Smooth muscle cell (in vitro differentiated cells): ENCODE results near the gene LLPH. TPM values are rescaled to one million over a fixed set of nuclear protein-coding genes. Genes with fewer than 3 reads are reported as not detected.

Experiments
- DNase-seq: peaks from one replicate; lab custom pipeline; 2025; ENCODE audit not compliant: unreplicated experiment; lab: John Stamatoyannopoulos, UW
- H2AFZ ChIP-seq: fragments of 200-600 bp; sonication (generic); 2 replicates; pipeline ENCODE4 v1.6.0; 2016; ENCODE audit warnings: antibody characterized with exemption, low read depth, mild to moderate bottlenecking
- H3F3A ChIP-seq: fragments of 200-600 bp; sonication (generic); 2 replicates; pipeline ENCODE4 v1.6.0; 2017; ENCODE audit warnings: antibody characterized with exemption, low read depth
- H3K27ac ChIP-seq: fragments of 200-600 bp; sonication (generic); 2 replicates; pipeline ENCODE4 v1.5.1; 2016; ENCODE audit warnings: low read depth, mild to moderate bottlenecking
- H3K27me3 ChIP-seq: fragments of 200-600 bp; sonication (generic); 2 replicates; pipeline ENCODE4 v1.6.1; 2016; ENCODE audit warnings: low read depth, mild to moderate bottlenecking
- H3K36me3 ChIP-seq: fragments of 200-600 bp; sonication (generic); 2 replicates; pipeline ENCODE4 v1.5.1; 2016; ENCODE audit warnings: low read depth
- H3K4me1 ChIP-seq: fragments of 200-600 bp; sonication (generic); 2 replicates; pipeline ENCODE4 v1.5.1; 2016; ENCODE audit warnings: low read depth
- H3K4me2 ChIP-seq: fragments of 200-600 bp; sonication (generic); 2 replicates; pipeline ENCODE4 v1.6.0; 2016; ENCODE audit warnings: mild to moderate bottlenecking
- H3K4me3 ChIP-seq: fragments of 200-600 bp; sonication (generic); 2 replicates; pipeline ENCODE4 v1.5.1; 2016; ENCODE audit warnings: mild to moderate bottlenecking
- H3K79me2 ChIP-seq: fragments of 200-600 bp; sonication (generic); 2 replicates; pipeline ENCODE4 v1.6.0; 2016; ENCODE audit warnings: low read depth, mild to moderate bottlenecking
- H3K9ac ChIP-seq: fragments of 200-600 bp; sonication (generic); 2 replicates; pipeline ENCODE4 v1.6.0; 2016; ENCODE audit warnings: low read depth
- H3K9me3 ChIP-seq: fragments of 200-600 bp; sonication (generic); replicated peaks from 2 replicates; pipeline ENCODE4 v1.5.1; 2016; ENCODE audit warnings: low read depth
- H4K20me1 ChIP-seq: fragments of 200-600 bp; sonication (generic); 2 replicates; pipeline ENCODE4 v1.6.0; 2016; ENCODE audit warnings: low read depth
- WGBS: methylation state at CpG from one replicate; pipeline ENCODE4 v1.1.7; 2016; ENCODE audit warnings: low lambda C conversion rate; 5-methylcytosine and 5-hydroxymethylcytosine counted together
- polyA plus RNA-seq: library from polyadenylated mRNA; unstranded; fragments of >200 nt; fragmentation: Nextera tagmentation; extraction: Ambion mirVana; gene quantifications from 2 replicates; pipeline ENCODE4 v1.2.1, GENCODE V29; 2016
- total RNA-seq: library from RNA; depleted of rRNA; stranded (reverse); fragments of >200 nt; gene quantifications from 2 replicates; pipeline ENCODE4 v1.2.3, GENCODE V29; 2014
- TF ChIP-seq, protein P1 (sequence below): fragments of 200-600 bp; sonication (generic); IDR thresholded peaks from 2 replicates; pipeline ENCODE4 v1.5.1; 2017; ENCODE audit warnings: borderline replicate concordance, mild to moderate bottlenecking, antibody characterized with exemption; ENCODE audit not compliant: insufficient read depth, poor library complexity, severe bottlenecking

LLPH gene
- total and polyA plus RNA-seq, 2 experiments from 2014 or later: 9.2 to 33.1 TPM

- no peaks in the 10 kb centered on the region for H3K79me2 ChIP-seq
- no peak overlapping the region for H2AFZ ChIP-seq
- no peak overlapping the region for H3K27ac ChIP-seq
- no peaks in the 10 kb centered on the region for H3F3A ChIP-seq
- 8% methylated on average over 1 of the region's 1 CpG for WGBS
- no peak overlapping the region for H3K4me3 ChIP-seq
- H3K4me1 ChIP-seq: no peaks in the 10 kb centered on the region
- no peak for DNase-seq
- H3K9me3 ChIP-seq: no peaks in the 10 kb centered on the region
- H4K20me1 ChIP-seq: no peaks in the 10 kb centered on the region
- no peaks in the 10 kb centered on the region for H3K27me3 ChIP-seq
- H3K36me3 ChIP-seq: no peaks in the 10 kb centered on the region
- no peak overlapping the region for H3K9ac ChIP-seq
- no peak overlapping the region for H3K4me2 ChIP-seq
- TF ChIP-seq, protein P1, sequence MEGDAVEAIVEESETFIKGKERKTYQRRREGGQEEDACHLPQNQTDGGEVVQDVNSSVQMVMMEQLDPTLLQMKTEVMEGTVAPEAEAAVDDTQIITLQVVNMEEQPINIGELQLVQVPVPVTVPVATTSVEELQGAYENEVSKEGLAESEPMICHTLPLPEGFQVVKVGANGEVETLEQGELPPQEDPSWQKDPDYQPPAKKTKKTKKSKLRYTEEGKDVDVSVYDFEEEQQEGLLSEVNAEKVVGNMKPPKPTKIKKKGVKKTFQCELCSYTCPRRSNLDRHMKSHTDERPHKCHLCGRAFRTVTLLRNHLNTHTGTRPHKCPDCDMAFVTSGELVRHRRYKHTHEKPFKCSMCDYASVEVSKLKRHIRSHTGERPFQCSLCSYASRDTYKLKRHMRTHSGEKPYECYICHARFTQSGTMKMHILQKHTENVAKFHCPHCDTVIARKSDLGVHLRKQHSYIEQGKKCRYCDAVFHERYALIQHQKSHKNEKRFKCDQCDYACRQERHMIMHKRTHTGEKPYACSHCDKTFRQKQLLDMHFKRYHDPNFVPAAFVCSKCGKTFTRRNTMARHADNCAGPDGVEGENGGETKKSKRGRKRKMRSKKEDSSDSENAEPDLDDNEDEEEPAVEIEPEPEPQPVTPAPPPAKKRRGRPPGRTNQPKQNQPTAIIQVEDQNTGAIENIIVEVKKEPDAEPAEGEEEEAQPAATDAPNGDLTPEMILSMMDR: no peak
Measured at GRCh38 chr12:66092559-66093269, 37.8 kb downstream of the LLPH start.

- no peaks in the 10 kb centered on the region for H4K20me1 ChIP-seq
- no peak overlapping the region for H3K4me2 ChIP-seq
- peaks cover 3% of the 10 kb centered on the region for H3K4me1 ChIP-seq
- no peaks in the 10 kb centered on the region for H3K36me3 ChIP-seq
- H3K27ac ChIP-seq: no peak overlapping the region
- peak overlapping the region; percentile 56 for H2AFZ ChIP-seq
- TF ChIP-seq, protein P1: no peak
- peaks cover 6% of the 10 kb centered on the region for H3F3A ChIP-seq
- H3K79me2 ChIP-seq: no peaks in the 10 kb centered on the region
- 96% methylated on average over 4 of the region's 4 CpGs for WGBS
- no peak overlapping the region for H3K9ac ChIP-seq
- no peaks in the 10 kb centered on the region for H3K9me3 ChIP-seq
- no peak for DNase-seq
- H3K4me3 ChIP-seq: no peak overlapping the region
- no peaks in the 10 kb centered on the region for H3K27me3 ChIP-seq
Measured at GRCh38 chr12:66090157-66090556, 40.4 kb downstream of the LLPH start.

- peaks cover 3% of the 10 kb centered on the region for H3K4me1 ChIP-seq
- H3K4me2 ChIP-seq: peak overlapping the region; percentile 79
- H3K27ac ChIP-seq: peak overlapping the region; percentile 41
- H3K36me3 ChIP-seq: no peaks in the 10 kb centered on the region
- no peaks in the 10 kb centered on the region for H3K27me3 ChIP-seq
- no peaks in the 10 kb centered on the region for H3K9me3 ChIP-seq
- TF ChIP-seq, protein P1: peak; percentile 81
- H3K79me2 ChIP-seq: no peaks in the 10 kb centered on the region
- no peaks in the 10 kb centered on the region for H4K20me1 ChIP-seq
- H3K4me3 ChIP-seq: peak overlapping the region; percentile 17
- no peak for DNase-seq
- WGBS: 38% methylated on average over 10 of the region's 10 CpGs
- peaks cover 6% of the 10 kb centered on the region for H3F3A ChIP-seq
- no peak overlapping the region for H2AFZ ChIP-seq
- no peak overlapping the region for H3K9ac ChIP-seq
Measured at GRCh38 chr12:66087365-66087943, 43.1 kb downstream of the LLPH start.
